Lower lobe of right lung (tissue), 2 donors: ENCODE data around the gene RAPSN. TPM values are rescaled to one million over a fixed set of nuclear protein-coding genes. Genes with fewer than 3 reads are reported as not detected.
A peak's percentile ranks its signal among the peaks of the same experiment; 100 is the strongest.

Experiments used
- ATAC-seq, 2 donors: fragments of 200-7000 bp; cut with Tn5 transposase; one replicate each; pipeline ENCODE4 v1.9.1; 2020 to 2022; ENCODE audit warnings: mild to moderate bottlenecking in 2 of 2, moderate library complexity in 2 of 2
- DNase-seq: peaks from one replicate; pipeline ENCODE4 v3.0.0-alpha.2; 2020
- H3K27ac ChIP-seq: fragments of 200-600 bp; one replicate; pipeline ENCODE4 v1.8.0; 2022
- H3K27me3 ChIP-seq: fragments of 200-600 bp; one replicate; pipeline ENCODE4 v1.8.0; 2022; ENCODE audit warnings: low read depth
- H3K36me3 ChIP-seq: fragments of 200-600 bp; one replicate; pipeline ENCODE4 v1.8.0; 2022; ENCODE audit warnings: mild to moderate bottlenecking
- H3K4me1 ChIP-seq: fragments of 200-600 bp; one replicate; pipeline ENCODE4 v1.8.0; 2022
- H3K4me3 ChIP-seq: fragments of 200-600 bp; one replicate; pipeline ENCODE4 v1.8.0; 2022; ENCODE audit warnings: mild to moderate bottlenecking
- H3K9me3 ChIP-seq: fragments of 200-600 bp; one replicate; pipeline ENCODE4 v1.8.0; 2022
- intact Hi-C: fragments of 100-400 bp; cut with DNase I; formaldehyde crosslinking; loops from one replicate; pipeline ENCODE4 v1.11.0; 2022
- total RNA-seq: library from RNA; stranded (reverse); fragmentation: NEBNext Ultra II Directional; extraction: Animal tissue kit (Norgen Biotek cat#: 25700); gene quantifications from one replicate; pipeline ENCODE4 v1.2.1, GENCODE V29; 2021
- TF ChIP-seq, protein P1 (sequence below): fragments of 200-600 bp; IDR thresholded peaks from one replicate; pipeline ENCODE4 v1.8.0; 2022; ENCODE audit warnings: antibody characterized with exemption, mild to moderate bottlenecking
- donor health status: DM: no; HTN: yes; CAD: no; lungs with severe emphysema.

RAPSN gene
- total RNA-seq, 1 donor from 2014 or later, result 1.2 TPM

GRCh38 chr11:47489395-47489755 lies 40.4 kb upstream of the RAPSN start:
- DNase-seq (no peak), ATAC-seq (no peak)
- Histone ChIP-seq H3K27ac (peak overlapping the region; percentile 44), H3K9me3 (no peaks in the 10 kb centered on the region), H3K4me1 (peaks cover 29% of the 10 kb centered on the region), H3K4me3 (no peak overlapping the region), H3K36me3 (peaks cover 53% of the 10 kb centered on the region), H3K27me3 (no peaks in the 10 kb centered on the region)
- intact Hi-C loops, result no loop called here
- TF ChIP-seq, protein P1, sequence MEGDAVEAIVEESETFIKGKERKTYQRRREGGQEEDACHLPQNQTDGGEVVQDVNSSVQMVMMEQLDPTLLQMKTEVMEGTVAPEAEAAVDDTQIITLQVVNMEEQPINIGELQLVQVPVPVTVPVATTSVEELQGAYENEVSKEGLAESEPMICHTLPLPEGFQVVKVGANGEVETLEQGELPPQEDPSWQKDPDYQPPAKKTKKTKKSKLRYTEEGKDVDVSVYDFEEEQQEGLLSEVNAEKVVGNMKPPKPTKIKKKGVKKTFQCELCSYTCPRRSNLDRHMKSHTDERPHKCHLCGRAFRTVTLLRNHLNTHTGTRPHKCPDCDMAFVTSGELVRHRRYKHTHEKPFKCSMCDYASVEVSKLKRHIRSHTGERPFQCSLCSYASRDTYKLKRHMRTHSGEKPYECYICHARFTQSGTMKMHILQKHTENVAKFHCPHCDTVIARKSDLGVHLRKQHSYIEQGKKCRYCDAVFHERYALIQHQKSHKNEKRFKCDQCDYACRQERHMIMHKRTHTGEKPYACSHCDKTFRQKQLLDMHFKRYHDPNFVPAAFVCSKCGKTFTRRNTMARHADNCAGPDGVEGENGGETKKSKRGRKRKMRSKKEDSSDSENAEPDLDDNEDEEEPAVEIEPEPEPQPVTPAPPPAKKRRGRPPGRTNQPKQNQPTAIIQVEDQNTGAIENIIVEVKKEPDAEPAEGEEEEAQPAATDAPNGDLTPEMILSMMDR, result no peak

DNA sequence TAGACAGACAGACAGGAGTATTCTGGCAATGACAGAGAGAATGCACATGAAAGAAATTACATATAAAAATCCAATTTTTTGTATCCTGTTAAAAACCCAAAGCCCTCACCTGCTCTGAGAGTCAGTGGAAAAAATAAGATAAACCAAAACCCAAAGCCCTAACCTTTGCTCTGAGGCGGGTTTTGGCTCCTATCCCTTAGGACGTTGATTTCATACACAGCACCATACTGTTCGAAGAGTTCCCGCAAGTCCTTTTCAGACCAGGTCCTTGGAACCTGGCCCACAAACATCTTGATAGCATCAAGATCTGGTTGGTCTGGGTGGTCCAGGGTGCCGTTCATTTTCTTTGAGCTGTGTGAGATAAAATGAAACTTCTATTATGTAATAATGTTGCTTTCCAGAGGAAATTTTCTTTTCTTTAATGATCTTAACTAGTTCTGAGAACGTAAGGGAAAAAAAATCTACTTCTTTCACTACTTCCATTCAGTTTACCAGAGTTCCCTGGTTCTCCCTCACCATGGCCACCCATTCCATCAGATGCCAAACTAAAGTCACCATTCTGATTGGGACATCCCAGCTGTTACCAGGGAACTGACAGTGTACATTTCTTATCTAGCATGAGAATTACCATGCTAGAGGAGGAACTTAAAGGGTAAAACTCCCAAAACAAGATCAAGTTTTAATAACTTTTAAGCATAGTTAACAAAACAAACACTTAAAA lies 39.9 kb upstream of the RAPSN start:
- ATAC-seq (peak in 1 of 2 donors; percentile 28), DNase-seq (no peak)
- Histone ChIP-seq H3K9me3 (no peaks in the 10 kb centered on the region), H3K4me3 (no peak overlapping the region), H3K27ac (peak overlapping the region; percentile 44), H3K36me3 (peaks cover 56% of the 10 kb centered on the region), H3K27me3 (no peaks in the 10 kb centered on the region), H3K4me1 (peaks cover 31% of the 10 kb centered on the region)
- intact Hi-C loops, result no loop called here
- TF ChIP-seq, protein P1, result no peak

- no peak for DNase-seq
- H3K4me1 ChIP-seq, result peaks cover 31% of the 10 kb centered on the region
- intact Hi-C loops, result no loop called here
Observed at GRCh38 chr11:47488111-47488510, 39.2 kb upstream of the RAPSN start.

GRCh38 chr11:47487421-47487820 lies 38.5 kb upstream of the RAPSN start:
- no peaks in the 10 kb centered on the region for H3K9me3 ChIP-seq
- H3K4me1 ChIP-seq, result peaks cover 31% of the 10 kb centered on the region
- H3K27ac ChIP-seq, result peak overlapping the region; percentile 44
- ATAC-seq (no peak), DNase-seq (no peak)
- intact Hi-C loops, result no loop called here
- TF ChIP-seq, protein P1, result no peak
- no peak overlapping the region for H3K4me3 ChIP-seq
- no peaks in the 10 kb centered on the region for H3K27me3 ChIP-seq
- peaks cover 66% of the 10 kb centered on the region for H3K36me3 ChIP-seq

More at GRCh38 chr11:47488111-47488510, 39.2 kb upstream of the RAPSN start:
- peaks cover 64% of the 10 kb centered on the region for H3K36me3 ChIP-seq
- TF ChIP-seq, protein P1, result no peak
- H3K4me3 ChIP-seq, result no peak overlapping the region
- no peaks in the 10 kb centered on the region for H3K9me3 ChIP-seq
- H3K27me3 ChIP-seq, result no peaks in the 10 kb centered on the region
- peak overlapping the region; percentile 44 for H3K27ac ChIP-seq
- ATAC-seq, result peak in 1 of 2 donors; percentile 65

GRCh38 chr11:47485107-47485506 lies 36.2 kb upstream of the RAPSN start:
- H3K4me3 ChIP-seq, result no peak overlapping the region
- TF ChIP-seq, protein P1, result no peak
- H3K27me3 ChIP-seq, result no peaks in the 10 kb centered on the region
- H3K27ac ChIP-seq, result peak overlapping the region; percentile 12
- H3K36me3 ChIP-seq, result peaks cover 84% of the 10 kb centered on the region
- ATAC-seq (peak; percentile 91 to 97), DNase-seq (peak; percentile 87)
- peaks cover 31% of the 10 kb centered on the region for H3K4me1 ChIP-seq
- intact Hi-C loops, result no loop called here
- no peaks in the 10 kb centered on the region for H3K9me3 ChIP-seq
